Measurements from ENCODE around the gene GPR146.
A peak's percentile ranks its signal among the peaks of the same experiment; 100 is the strongest.
"Not testable (repeated sequence)": the region's sequence is repeated elsewhere in the genome, so short reads cannot be mapped to it uniquely, and the experiment has no call there.

GPR146 gene

DNA sequence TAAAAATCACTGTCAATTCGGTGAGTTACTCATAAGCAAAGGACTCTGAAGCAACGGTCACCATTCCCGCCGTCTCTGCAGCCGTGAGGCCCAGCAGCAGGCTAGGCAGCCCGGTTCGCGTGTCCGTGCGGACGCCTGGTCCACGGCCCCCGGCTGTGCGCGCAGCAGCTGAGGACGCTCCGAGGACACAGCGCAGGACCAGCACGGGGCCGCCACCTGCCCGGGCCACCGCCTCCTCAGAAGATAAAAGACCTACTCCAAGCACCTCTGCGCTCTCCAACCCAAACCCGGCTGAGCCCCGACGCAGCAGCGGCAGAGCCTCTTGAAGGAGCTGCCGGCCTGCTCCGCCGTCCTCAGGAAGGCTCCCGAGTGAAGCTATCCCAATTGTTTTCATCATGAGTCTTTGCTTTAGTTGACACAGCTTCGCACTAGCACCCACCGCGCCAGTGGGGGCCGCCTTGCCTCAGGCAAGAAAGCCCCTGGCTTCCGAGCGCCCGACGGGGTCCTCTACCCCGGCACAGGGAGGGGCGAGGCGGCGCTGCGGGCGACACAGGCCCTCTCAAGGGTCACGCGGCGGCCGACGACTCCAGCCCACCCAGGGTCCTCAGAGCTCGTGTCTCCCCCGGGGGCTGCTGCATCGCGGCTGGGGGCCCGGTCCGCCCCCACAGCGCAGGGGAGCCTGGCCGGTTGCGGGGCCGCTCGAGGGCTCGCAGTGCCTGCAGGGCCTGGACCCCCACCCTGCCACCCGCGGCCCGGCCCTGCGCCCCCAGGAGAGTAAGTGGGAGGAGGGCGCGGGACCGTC is 16.9 kb upstream of the GPR146 start:
- no peak for DNase-seq

DNA sequence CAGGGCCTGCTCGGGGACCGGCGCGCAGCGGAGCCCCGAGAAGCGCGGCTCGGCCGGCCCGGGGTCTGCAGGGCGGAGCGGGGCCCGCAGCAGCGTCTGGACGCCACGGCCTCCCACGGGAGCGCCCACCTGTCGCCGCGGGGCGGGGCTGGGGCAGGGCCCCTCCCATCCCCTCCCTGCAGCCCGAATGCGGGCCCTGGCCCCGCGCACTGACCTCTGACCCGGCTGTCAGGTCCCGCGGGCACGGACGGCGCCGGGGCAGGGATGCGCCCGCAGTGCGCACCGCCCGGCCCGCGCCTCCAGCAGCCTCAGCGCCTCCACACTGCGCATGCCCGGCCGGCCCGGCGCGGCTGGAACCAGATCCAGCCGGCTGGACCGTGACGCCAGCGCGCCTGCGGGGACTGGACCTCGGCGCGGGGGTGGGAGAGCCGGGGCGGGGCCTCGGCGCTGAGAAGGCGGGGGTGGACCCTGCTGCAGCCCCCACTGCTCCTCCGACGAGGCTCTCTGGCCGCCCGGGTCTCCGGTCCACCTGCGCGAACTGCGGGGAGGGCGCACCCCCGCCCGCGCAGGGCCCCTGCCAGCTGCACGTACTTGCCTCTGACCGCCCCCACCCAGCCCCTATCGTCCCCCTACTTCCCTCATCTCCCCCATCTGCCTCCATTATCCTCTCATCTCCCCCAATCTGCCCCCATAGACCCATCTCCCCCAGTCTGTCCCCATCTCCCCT is 16.1 kb upstream of the GPR146 start:
- DNase-seq = peak; percentile 98

DNA sequence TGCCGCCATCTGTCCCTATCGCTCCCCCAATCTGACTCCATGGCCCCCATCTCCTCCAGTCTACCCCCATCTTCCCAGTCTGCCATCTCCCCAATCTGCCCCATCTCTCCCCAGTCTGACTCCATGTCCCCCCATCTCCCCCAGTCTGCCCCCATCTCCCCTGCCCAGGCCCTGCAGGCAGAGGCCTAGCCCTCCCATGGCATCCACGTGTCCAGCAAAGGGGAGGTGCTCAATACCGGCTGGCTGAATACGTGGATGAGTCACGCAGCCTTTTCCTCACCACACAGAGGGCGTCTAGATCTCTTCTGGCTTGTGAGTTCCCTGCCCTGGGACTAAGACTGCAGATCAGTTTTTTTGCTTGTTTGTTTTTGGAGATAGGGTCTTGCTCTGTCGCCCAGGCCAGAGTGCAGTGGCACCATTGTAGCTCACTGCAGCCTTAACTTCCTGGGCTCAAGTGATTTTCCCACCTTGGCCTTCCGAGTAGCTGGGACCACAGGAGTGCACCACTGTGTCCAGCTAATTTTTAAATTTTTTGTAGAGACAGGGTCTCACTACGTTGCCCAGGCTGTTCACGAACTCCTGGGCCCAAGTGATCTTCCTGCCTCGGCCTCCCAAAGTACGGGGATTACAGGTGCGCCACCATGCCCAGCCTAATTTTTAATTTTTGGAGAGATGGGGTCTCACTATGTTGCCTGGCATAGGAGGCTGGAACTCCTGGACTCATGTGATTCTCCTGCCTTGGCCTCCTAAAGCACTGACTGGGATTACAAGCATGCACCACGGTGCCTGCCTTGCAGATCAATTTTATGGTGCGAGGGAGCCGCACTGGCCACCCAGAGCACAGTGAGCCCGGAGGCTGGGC is 15.3 kb upstream of the GPR146 start:
- peak; percentile 99 for DNase-seq

DNA sequence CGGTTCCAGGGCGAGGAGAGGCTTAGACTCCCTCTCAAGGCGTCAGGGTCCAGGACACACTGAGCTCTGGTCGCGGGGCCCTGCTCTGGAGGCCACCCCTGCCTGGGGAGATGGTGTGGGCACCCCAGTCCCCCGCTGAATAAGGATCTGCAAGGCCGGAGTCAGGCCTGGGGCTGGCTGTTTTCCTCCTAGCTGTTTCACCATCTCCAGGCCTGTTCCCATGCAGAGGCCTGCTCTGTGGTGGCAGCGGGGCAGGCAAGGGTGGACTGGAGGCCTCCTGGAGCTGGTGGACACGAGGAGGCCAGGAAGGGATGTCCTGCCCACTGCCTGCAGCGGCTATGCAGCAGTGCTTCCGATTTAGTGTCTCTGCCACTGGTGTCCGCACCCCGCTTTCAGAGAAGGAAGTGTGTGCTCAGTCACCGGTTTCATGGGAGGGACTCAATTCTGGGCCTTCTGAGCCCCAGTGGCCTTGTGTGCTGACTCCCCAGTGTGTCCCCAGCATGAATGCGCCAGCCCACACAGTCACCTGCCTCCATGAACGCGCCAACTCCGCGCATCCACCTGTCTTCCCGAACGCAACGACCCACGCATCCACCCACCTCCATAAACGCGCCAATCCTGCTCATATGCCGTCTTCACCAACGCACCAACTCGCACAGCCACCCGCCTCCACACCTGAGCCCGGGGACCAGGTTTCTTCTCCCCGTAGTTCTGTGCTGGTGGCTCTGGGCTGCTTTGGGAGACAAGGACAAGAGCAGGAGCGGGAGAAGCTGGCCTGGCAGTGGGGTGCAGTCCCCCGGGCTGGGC is 14.5 kb upstream of the GPR146 start:
- no peak for DNase-seq

DNA sequence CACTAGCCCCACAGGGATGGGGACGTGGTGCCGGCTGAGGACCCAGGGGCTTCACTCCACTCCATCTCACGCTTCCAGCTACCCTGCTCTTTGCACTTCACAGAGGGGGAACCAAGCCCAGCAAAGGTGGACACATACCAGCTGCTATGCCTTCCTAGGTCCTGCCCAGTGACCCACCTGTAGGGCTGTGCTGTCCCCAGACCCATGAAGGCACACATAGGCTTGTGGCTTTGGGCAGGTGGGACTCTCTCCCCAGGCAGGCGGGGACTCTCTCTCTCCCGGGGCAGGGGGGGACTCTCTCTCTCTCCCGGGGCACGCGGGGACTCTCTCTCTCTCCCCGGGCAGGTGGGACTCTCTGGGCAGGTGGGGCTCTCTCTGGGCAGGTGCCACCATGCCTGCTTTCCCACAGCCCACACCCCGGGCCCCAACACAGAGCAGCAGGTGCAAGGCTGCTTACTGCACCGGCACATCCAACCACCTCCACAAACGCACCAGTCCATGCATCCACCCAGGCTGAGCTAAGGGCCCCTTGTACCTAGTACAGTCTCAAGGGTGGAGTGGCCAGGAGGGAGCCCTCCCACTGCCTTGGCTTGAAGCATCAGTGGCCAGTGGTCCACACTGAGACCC is 13.8 kb upstream of the GPR146 start:
- no peak for DNase-seq

DNA sequence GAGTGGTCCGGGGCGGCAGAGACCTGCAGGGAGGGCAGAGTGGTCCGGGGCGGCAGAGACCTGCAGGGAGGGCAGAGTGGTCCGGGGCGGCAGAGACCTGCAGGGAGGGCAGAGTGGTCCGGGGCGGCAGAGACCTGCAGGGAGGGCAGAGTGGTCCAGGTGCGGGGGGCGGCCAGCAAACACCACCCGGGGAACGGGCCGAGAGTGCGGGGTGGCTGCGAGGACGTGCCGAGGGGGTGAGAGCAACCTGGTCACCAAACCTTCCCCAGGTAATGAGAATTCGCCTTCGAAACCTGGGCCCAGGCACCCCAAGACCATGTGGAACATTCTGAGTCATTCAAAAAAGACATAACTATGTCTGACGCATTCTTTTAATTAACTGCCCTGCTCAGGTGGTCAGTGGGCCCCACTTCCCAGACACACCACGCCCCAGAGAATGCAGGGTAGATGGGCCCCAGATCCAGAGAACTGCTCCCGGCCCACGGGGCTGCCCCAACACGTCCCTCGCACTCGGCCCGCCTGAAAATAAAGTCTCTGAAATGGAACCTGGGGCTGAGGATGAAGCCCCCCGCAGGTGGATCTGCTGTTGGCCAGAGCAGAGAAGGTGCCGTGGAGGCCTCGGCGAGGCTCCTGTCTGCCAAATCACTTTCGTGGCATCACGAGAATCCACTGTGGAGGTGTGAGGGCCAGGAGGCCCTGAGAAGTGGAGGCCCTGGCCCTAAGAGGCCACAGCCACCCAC is 12.5 kb upstream of the GPR146 start:
- DNase-seq = no peak

DNA sequence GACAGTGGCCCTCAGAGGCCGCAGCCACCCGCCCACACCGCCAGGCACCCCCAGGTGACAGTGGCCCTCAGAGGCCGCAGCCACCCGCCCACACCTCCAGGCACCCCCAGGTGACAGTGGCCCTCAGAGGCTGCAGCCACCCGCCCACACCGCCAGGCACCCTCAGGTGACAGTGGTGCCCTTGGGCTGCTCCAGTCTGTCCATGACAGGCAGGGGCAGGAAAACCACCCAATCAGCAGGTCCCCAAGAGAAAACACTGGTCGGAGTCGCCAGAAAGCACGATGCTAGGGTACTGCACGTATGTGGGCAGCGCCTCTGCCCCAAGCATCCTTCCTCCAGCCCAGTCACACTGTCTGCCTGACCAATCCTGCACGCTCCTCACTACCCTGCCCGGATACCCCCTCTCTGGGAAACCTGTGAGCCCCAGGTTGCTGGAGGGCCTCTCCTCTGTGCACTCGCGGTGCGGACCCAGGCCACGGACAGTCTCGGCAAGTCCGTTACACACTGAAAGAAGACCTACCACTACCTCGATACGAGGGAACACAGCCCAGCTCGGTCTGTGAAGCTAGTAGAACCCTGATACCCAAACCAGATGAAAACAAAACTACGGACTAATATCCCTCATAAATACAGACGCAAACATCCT is 11.7 kb upstream of the GPR146 start:
- DNase-seq = no peak

DNA sequence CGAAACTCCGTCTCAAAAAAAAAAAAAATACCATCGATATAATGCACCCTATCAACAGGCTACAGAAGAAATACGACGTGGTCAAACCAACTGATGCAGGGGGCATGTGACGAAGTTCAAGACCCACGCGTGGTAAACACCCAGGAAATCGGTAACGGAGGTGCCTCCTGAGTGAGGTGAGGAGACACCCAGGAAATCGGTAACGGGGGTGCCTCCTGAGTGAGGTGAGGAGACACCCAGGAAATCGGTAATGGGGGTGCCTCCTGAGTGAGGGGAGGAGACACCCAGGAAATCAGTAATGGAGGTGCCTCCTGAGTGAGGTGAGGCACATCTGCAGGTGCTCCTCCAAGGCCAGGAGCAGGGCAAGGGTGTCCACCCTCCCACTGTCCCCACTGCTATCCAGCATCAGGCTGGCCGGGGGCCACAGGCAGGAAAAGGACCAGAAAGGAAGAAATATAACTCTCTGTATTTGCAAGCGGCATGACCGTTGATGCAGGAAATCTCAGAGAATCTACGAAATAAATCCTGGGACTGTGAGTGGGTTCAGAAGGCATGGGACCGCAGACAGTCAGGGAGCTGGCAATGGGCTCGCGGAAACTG is 10.7 kb upstream of the GPR146 start:
- no peak for DNase-seq

DNA sequence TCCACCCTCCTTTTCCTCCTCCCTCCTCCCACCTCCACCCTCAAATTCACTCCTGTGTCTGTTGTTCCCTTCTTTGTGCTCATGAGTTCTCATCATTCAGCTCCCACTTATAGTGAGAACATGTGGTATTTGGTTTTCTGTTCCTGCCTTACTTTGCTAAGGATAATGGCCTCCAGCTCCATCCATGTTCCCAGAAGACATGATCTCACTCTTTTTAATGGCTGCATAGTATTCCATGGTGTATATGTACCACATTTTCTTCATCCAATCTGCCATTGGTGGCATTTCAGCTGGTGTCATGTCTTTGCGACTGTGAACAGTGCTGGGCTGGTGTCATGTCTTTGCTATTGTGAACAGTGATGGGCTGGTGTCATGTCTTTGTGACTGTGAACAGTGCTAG is 9.6 kb upstream of the GPR146 start:
- not testable (repeated sequence) for DNase-seq

DNA sequence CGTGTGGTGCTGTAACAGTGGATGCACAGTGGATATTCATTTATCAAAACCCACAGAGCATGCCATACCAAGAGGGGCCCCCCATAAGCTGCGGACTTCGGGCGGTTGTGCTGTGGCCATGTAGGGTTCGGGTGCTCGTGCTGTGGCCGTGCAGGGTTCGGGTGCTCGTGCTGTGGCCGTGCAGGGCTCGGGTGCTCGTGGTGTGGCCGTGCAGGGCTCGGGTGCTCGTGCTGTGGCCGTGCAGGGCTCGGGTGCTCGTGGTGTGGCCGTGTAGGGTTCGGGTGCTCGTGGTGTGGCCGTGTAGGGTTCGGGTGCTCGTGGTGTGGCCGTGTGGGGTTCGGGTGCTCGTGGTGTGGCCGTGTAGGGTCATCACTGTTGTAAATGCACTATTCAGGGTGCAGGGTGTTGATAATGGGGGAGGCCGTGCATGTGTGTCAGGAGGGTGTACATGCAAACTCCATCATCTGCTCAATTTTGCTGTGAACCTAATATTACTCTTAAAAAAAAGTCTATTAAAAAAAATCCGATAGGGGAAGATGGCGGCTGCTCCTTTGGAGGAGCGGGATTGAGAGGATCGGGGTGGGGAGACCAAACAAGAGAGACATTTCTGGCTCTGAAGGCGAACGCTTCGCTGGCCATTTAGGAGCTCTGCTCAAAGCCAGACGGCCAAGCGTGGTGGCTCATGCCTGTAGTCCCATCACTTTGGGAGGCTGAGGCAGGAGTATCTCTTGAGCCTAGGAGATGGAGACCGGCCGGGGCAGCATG is 8.0 kb upstream of the GPR146 start:
- not testable (repeated sequence) for DNase-seq

DNA sequence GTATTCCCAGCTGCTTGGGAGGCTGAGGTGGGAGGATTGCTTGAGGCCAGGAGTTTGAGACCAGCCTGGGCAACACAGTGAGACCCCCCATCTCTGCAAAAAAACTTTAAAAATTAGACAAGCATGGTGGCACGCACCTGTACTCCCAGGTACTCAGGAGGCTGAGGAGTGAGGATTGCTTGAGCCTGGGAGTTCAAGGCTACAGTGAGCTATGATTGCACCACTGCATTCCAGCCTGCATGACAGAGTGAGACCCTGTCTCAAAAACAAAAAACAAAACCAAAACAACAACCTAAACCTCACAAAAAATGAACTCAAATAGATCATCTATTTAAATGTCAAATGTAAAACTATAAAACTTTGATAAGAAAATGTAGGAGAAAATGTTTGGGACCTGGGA is 4.1 kb upstream of the GPR146 start:
- not testable (repeated sequence) for DNase-seq

DNA sequence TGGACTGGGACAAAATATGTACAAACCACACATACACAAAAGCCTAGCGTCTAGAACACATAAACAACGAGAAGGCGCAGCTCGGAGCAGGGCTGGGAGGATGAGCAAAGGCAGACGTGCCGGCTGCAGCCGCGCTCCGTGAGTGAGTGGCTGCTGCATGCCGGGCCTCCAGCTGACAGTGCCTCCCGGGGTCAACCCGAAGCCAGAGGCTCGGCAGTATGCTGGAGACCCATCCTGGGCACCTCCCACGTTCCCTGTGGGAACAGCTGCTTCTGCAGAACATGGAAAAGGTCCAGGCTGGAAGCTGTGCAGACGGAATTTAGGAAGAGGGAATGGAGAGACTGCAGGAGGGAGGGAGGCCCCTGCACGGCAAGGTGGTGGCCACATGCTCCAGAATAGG is 3.6 kb upstream of the GPR146 start:
- no peak for DNase-seq

DNA sequence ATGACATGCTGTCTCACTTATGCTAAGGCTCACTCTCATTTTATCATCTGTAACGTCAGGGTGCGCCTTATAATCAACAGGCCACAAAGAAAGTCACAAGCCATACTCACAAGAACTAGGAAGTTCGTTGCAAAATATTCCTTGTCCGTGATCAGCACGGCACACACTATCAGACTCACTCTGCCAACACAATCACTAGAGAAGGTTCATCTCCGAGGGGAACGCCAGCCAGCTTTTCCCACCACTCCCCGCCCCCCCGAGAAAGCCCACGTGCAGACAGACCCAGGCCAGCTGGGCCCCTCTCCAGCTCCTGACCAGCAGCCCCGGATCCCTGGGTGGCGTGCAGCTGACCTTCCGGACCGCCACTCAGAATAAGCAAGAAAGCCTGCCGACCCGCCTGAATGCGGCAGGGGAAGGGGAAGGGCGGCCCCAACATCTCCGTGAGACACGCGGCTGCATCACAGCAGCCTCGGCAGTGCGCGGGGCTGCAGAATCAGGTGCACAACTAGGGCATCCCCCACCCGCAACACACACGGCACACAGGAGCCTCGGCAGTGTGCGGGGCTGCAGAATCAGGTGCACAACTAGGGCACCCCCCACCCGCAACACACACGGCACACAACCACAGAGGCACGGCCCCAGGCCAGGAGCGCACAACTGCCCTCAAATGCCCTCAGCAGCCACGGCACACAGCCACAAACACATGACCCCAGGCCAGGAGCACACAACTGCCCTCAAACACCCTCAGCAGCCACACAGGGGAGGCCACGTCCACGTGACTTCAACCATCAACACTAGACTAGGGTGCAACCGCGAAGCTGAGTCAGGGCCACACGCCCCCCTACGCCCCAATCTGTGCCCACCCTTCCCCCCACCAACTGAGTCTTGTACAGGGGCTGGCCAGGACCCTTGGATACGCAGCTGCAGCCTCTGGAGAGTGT is 2.5 kb upstream of the GPR146 start:
- DNase-seq = no peak

DNA sequence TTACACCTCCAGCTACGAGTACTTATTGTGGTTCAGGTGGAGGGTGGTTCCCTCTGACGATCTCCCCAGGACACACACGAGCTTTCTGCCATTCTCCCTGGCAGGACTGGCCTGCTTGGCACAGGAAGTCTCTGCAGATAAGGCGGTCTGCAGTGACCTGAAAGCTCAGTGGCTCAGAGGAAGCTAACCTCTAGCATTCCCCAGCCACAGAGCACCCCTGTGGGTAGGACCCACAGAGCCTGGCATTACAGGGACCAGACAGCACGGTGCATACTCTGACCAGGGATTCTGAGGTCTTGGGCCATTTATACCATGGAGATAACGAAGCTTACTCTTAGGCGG is 1.9 kb upstream of the GPR146 start:
- DNase-seq = no peak

DNA sequence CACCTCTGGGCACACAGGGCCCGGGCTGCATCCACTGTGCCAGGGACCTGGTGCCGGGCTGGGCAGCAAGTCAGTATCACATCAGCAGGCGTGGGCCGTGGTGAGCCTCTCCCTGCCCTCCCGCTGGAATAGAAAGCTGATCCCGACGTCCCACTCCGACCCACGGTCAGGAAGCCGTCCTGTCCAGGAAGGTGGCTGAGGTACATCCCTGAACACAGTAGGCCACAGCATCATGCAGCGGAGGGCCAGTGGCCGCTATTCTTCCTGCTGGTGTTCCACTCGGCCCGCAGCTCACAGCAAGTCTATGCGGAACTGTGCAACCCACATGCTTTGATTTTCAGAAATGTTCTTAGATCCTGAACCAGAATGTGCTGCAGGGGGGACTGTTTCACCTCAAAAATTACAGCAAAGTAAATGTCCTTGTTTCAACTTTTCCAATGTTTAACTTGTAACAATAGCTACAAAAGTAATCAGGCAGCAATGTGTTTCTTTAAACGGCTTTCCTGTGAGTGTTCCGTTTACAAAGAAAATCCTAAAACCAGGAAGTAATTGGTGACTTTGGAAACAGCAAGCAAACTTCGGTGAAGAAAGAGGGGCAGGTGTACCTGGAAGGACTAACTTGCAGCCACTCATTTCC is 676 bp upstream of the GPR146 start:
- no peak for DNase-seq

DNA sequence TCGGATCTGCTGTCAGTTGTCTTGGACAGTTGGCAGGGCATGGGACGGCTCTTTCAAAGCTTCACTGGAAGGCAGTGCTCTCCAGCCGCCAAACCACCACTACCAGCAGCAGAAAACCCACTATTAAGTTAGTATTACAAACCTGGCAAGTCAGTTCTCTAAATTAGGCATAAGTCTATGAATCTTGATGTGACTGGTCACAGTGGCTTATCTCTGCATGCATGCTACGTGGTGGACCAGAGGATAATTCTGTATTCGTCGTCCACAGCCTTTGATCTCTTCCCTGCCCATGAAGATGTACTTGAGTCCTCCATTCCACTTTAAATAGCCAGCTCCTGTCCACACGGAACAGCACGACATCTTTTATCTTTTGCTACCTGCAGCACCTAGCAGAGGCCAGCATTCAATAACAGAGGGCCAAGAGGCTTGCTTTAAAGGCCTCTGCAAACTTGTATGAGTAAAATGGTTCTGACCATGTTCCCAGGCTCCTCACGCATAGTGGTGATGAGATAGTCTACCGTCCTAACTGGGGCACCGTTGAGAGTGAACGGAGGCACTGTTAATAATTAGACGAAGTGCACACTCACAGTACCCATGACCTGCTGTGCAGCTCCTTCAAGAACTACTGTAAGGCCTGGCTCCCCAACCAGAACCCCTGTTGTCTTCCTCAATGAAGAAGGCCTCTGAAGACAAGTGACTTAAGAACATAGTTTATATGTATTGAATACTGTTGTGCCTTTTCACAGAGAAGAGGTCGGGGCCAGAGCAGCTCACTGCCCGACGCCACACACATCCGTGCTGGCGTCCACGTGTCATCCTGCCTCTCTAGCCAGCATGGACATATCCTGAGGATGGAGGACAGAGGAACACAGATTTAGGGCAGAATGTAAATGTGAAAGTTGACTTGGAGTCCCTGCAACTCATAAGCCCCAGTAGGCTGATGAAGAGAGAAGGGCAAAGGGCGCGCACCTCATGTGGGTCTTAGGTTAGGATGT is 1.0 kb downstream of the GPR146 start:
- DNase-seq = no peak

Data from NCI-H226 (cell line).